ENCODE data around the gene GH2.

Gene GH2

GRCh38 chr17:63830904-63831491, 50.7 kb downstream of the GH2 start:
- Histone ChIP-seq H3K4me3 (no peak overlapping the region), H3K27ac (peak overlapping the region in 1 of 21 experiments; percentile 23)

GRCh38 chr17:63830278-63830677, 51.5 kb downstream of the GH2 start:
- no peak overlapping the region for H3K27ac ChIP-seq
- no peak overlapping the region for H3K4me3 ChIP-seq

Data from skin epidermis (tissue), 12 donors.